Measurements from ENCODE around the gene MLLT1. TPM values are rescaled to one million over a fixed set of nuclear protein-coding genes. Genes with fewer than 3 reads are reported as not detected.
A peak's percentile ranks its signal among the peaks of the same experiment; 100 is the strongest.

Gene MLLT1
- total and polyA plus RNA-seq, 5 donors from 2014 or later = 0.45 to 35.6 (median 0.68) TPM

DNA sequence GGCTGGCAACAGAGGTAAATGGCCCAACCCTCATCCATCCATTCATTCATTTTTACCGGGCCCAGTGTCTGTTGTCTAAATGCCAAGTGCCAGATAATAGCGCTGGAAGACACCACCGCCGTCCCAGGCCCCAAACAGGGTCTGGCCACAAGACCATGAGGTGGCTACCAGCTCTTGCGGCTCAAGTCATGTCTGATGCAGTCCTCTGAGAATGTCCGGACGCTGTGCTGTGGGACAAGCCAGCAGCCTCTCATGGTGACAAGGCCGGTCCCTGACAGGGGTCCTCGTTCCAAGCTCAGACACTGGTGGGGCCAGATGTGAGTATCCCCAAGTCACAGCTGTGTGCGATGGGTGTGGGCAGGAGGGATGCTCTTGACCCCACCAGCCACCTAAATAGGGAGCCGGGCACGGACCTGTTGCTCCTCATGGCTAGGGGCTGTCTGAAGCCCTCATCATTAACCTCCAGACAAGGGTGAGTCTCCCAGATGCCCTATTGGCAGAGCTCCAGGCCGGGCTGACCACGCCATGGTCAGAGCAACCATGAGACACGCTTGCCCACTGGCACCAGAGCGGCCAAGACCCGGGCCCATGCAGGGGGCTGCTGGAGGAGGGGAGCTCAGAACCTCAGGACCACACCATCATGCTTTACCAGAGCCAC lies 58.4 kb downstream of the MLLT1 start:
- H3K27me3 Mint-ChIP-seq = no peaks in the 10 kb centered on the region
- H3K36me3 Mint-ChIP-seq = peaks cover 9% of the 10 kb centered on the region
- H3K27ac ChIP-seq (ENCODE audit: insufficient read depth, low read length, poor library complexity, severe bottlenecking) = no peak overlapping the region
- no peaks in the 10 kb centered on the region for H3K9me3 Mint-ChIP-seq
- H3K4me3 Mint-ChIP-seq = no peak overlapping the region
- no peak overlapping the region for H3K27ac Mint-ChIP-seq
- no peak for ATAC-seq (ENCODE audit: low read depth in 2 of 2)
- no peaks in the 10 kb centered on the region for H3K4me1 ChIP-seq (ENCODE audit: control insufficient read depth, insufficient read depth, low read length, poor library complexity, severe bottlenecking)
- peaks cover 0 to 3% (median 0%) of the 10 kb centered on the region in 4 donors for H3K4me1 Mint-ChIP-seq
- peaks cover 21% of the 10 kb centered on the region for H3K36me3 ChIP-seq (ENCODE audit: control insufficient read depth, insufficient read depth, low read length)
- no peak overlapping the region for H3K4me3 ChIP-seq (ENCODE audit: low read depth, low read length)
- no peaks in the 10 kb centered on the region for H3K27me3 ChIP-seq (ENCODE audit: control insufficient read depth, insufficient read depth, low read length)
- no peaks in the 10 kb centered on the region for H3K9me3 ChIP-seq (ENCODE audit: control insufficient read depth in 2 of 2, low read length in 2 of 2)
- no peak for DNase-seq

DNA sequence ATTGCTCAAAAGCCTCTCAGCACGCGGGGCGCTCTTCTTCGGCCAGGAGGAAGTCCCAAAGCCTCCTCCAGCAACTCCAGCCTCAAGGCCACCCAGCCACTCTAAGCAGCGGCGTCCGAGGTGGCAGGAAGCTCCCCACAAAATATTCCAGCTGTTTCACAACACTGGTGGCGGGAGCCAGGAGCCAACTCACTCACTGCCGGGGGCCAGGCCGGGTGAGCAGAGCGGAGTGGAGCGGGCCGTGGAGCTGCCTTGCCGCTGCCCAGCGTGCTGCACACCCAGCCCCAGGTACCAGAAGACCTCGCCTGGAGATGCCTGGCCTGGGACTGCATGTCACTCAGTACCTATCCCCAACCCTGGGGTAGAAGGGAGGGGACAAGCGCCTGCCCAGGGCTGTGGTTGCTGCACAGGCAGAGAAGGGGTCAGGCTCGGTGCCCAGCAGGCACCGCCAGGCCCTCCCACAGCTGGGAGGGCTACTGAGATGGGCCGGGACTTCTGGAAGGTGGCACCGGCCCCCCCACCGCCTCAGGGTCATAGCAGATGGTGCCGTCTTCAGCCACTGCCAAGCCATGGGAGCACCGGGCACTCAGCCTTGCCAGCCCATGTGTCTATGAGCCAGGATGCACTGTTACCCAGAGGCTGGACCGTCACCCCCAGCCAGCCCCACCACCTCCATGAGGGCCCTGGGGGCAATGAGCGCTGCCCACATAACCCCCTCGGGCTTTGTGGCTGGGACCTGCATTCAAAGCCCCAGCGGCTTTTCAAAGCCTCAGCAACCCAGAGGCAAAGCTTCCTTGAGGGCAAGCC lies 59.2 kb downstream of the MLLT1 start:
- DNase-seq (no peak), ATAC-seq (ENCODE audit: low read depth in 2 of 2) (no peak)
- Histone ChIP-seq H3K4me1 (ENCODE audit: control insufficient read depth, insufficient read depth, low read length, poor library complexity, severe bottlenecking) (no peaks in the 10 kb centered on the region), H3K9me3 (ENCODE audit: control insufficient read depth in 2 of 2, low read length in 2 of 2) (no peaks in the 10 kb centered on the region), H3K4me3 (ENCODE audit: low read depth, low read length) (no peak overlapping the region), H3K36me3 (ENCODE audit: control insufficient read depth, insufficient read depth, low read length) (peaks cover 14% of the 10 kb centered on the region), H3K27ac (ENCODE audit: insufficient read depth, low read length, poor library complexity, severe bottlenecking) (no peak overlapping the region), H3K27me3 (ENCODE audit: control insufficient read depth, insufficient read depth, low read length) (no peaks in the 10 kb centered on the region)
- no peaks in the 10 kb centered on the region for H3K9me3 Mint-ChIP-seq
- H3K27me3 Mint-ChIP-seq = no peaks in the 10 kb centered on the region
- H3K4me3 Mint-ChIP-seq = no peak overlapping the region
- peaks cover 0 to 3% (median 0%) of the 10 kb centered on the region in 4 donors for H3K4me1 Mint-ChIP-seq
- H3K36me3 Mint-ChIP-seq = peaks cover 6% of the 10 kb centered on the region
- H3K27ac Mint-ChIP-seq = no peak overlapping the region

DNA sequence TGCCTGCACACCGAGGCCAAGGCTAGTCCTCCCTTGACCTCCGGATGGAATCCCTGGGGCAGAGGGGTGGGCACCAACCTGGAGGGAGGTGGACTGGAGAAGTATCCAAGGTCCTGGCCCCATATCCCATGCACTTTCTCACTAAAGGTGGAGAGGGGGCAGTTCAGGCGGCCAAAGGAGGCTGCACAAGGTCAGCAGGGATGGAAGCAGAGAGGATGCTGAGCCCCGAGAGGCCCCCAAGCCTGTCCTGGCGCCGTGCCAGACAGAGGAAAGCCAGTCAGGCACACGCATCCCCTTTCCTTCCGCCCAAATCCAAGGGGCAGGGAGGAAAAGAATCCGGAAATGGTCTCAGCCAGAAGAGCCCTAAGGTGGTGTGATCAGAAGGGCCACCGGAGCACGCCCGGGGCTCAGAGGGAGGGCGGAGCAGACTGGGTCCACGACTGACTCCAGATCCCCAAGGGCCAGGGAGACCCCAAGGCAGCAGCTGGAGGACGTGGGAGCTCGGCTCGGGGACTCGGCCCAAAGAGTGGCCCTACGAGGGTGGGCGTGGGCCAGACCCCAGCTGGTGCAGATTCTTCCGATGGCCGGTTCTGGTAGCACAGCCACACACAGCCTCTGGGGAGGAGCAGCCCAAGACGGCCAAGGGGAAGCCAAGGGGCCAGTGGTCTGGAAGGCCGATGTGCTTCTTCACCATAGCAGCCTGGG lies 60.0 kb downstream of the MLLT1 start:
- H3K4me1 ChIP-seq (ENCODE audit: control insufficient read depth, insufficient read depth, low read length, poor library complexity, severe bottlenecking) = no peaks in the 10 kb centered on the region
- Mint-ChIP-seq H3K4me1 (peaks cover 0 to 3% (median 0%) of the 10 kb centered on the region in 4 donors), H3K27ac (no peak overlapping the region), H3K9me3 (no peaks in the 10 kb centered on the region), H3K27me3 (no peaks in the 10 kb centered on the region), H3K36me3 (peaks cover 3% of the 10 kb centered on the region), H3K4me3 (no peak overlapping the region)
- ATAC-seq (ENCODE audit: low read depth in 2 of 2) = no peak
- H3K27ac ChIP-seq (ENCODE audit: insufficient read depth, low read length, poor library complexity, severe bottlenecking) = no peak overlapping the region
- no peak overlapping the region for H3K4me3 ChIP-seq (ENCODE audit: low read depth, low read length)
- no peaks in the 10 kb centered on the region for H3K9me3 ChIP-seq (ENCODE audit: control insufficient read depth in 2 of 2, low read length in 2 of 2)
- no peak for DNase-seq
- H3K36me3 ChIP-seq (ENCODE audit: control insufficient read depth, insufficient read depth, low read length) = peaks cover 7% of the 10 kb centered on the region
- H3K27me3 ChIP-seq (ENCODE audit: control insufficient read depth, insufficient read depth, low read length) = no peaks in the 10 kb centered on the region

DNA sequence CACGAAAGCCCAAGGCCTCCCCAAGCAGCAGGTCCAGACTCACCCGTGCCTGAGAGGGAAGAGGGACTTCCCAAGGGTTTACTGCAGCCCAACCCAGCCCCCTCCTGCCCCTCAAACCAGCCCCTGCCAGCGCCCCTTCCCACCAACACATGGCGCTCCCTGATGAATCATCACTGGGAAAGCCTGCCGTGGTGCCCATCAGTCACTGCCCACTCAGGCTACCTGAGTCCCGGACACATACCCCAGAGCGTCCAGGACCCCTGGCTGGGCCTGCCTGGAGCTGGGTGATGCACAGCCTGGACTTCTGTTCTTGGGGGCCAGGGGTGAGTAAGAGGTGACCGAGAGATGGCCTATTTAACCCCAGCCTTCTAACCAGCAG lies 60.6 kb downstream of the MLLT1 start:
- peaks cover 0 to 3% (median 0%) of the 10 kb centered on the region in 4 donors for H3K4me1 Mint-ChIP-seq

DNA sequence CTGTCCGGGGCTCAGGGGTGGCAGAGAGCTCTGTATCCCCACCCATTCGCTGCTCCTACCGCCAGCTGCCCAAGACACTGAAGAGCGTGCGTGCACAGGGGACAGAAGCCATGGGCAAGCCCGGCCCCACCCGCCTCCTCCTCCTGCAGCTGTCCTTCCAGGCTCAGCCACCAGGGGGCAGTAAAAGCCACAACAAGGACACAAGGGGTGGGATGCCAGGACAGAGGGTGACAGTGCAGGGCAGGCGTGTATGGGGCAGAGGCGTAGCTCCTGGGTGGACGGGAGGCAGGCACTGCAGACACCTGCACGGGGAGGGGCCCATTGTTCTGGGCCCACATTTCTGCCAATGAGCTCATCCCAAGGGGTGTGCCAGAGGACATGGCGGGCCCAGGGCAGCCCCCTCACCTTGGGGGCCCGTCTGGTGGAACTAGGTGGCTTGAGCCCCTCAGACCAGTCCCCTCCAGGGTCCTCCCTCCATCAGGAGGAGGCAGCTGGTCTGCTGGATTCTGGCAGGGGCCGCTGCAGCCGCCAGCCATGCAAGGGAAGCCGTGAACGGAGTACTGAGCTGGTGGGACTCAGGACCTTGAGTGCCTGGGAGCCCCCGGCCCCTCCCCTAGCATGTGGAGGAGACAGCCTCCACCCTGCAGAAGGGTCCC lies 61.2 kb downstream of the MLLT1 start:
- Histone ChIP-seq H3K4me3 (ENCODE audit: low read depth, low read length) (no peak overlapping the region), H3K27ac (ENCODE audit: insufficient read depth, low read length, poor library complexity, severe bottlenecking) (no peak overlapping the region), H3K36me3 (ENCODE audit: control insufficient read depth, insufficient read depth, low read length) (peaks cover 7% of the 10 kb centered on the region), H3K27me3 (ENCODE audit: control insufficient read depth, insufficient read depth, low read length) (no peaks in the 10 kb centered on the region), H3K4me1 (ENCODE audit: control insufficient read depth, insufficient read depth, low read length, poor library complexity, severe bottlenecking) (no peaks in the 10 kb centered on the region), H3K9me3 (ENCODE audit: control insufficient read depth in 2 of 2, low read length in 2 of 2) (no peaks in the 10 kb centered on the region)
- Mint-ChIP-seq H3K27ac (no peak overlapping the region), H3K9me3 (no peaks in the 10 kb centered on the region), H3K27me3 (no peaks in the 10 kb centered on the region), H3K36me3 (peaks cover 3% of the 10 kb centered on the region), H3K4me3 (no peak overlapping the region), H3K4me1 (peaks cover 0 to 3% (median 0%) of the 10 kb centered on the region in 4 donors)
- peak; percentile 55 to 79 for ATAC-seq (ENCODE audit: low read depth in 2 of 2)
- peak; percentile 67 to 82 (median 74) for DNase-seq

More for the DNA sequence above, 60.6 kb downstream of the MLLT1 start:
- Histone ChIP-seq H3K4me1 (ENCODE audit: control insufficient read depth, insufficient read depth, low read length, poor library complexity, severe bottlenecking) (no peaks in the 10 kb centered on the region), H3K36me3 (ENCODE audit: control insufficient read depth, insufficient read depth, low read length) (peaks cover 7% of the 10 kb centered on the region), H3K9me3 (ENCODE audit: control insufficient read depth in 2 of 2, low read length in 2 of 2) (no peaks in the 10 kb centered on the region), H3K4me3 (ENCODE audit: low read depth, low read length) (no peak overlapping the region), H3K27me3 (ENCODE audit: control insufficient read depth, insufficient read depth, low read length) (no peaks in the 10 kb centered on the region), H3K27ac (ENCODE audit: insufficient read depth, low read length, poor library complexity, severe bottlenecking) (no peak overlapping the region)
- H3K27me3 Mint-ChIP-seq = no peaks in the 10 kb centered on the region
- no peak overlapping the region for H3K27ac Mint-ChIP-seq
- H3K36me3 Mint-ChIP-seq = peaks cover 3% of the 10 kb centered on the region
- H3K4me3 Mint-ChIP-seq = no peak overlapping the region
- no peak for ATAC-seq (ENCODE audit: low read depth in 2 of 2)
- H3K9me3 Mint-ChIP-seq = no peaks in the 10 kb centered on the region
- no peak for DNase-seq

DNA sequence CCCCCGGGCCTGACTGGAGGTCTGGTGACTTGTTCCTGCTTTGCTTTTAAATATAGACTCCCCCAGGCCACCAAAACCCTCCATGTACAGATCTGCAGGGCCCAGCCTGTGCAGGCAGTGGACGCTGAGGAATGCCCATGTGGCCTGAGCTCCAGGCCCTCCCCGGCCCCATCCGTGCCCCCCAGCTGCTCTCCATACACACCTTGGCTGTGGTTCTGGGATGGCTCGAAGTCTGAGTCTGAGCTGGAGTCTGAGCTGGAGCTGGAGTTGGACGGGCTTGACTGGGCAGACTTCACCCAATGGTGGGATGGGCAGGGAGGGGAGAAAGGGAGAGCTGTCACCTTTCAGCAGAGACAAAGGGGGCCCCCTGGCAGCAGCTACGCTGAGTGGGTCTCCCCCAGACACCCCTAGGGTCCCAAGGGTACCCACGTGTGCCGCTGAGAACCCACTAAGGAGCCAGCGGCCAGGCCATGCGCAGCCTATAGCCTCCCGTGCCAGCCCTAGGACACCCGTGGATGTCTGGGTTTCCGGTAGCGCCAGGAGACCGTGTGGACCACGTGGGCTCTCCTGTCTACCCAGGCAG lies 61.9 kb downstream of the MLLT1 start:
- Mint-ChIP-seq H3K36me3 (peaks cover 3% of the 10 kb centered on the region), H3K4me3 (no peak overlapping the region), H3K27me3 (no peaks in the 10 kb centered on the region), H3K9me3 (no peaks in the 10 kb centered on the region), H3K27ac (no peak overlapping the region), H3K4me1 (peaks cover 0 to 3% (median 0%) of the 10 kb centered on the region in 4 donors)
- DNase-seq = no peak
- Histone ChIP-seq H3K9me3 (ENCODE audit: control insufficient read depth in 2 of 2, low read length in 2 of 2) (no peaks in the 10 kb centered on the region), H3K4me3 (ENCODE audit: low read depth, low read length) (no peak overlapping the region), H3K27ac (ENCODE audit: insufficient read depth, low read length, poor library complexity, severe bottlenecking) (no peak overlapping the region), H3K4me1 (ENCODE audit: control insufficient read depth, insufficient read depth, low read length, poor library complexity, severe bottlenecking) (no peaks in the 10 kb centered on the region), H3K27me3 (ENCODE audit: control insufficient read depth, insufficient read depth, low read length) (no peaks in the 10 kb centered on the region), H3K36me3 (ENCODE audit: control insufficient read depth, insufficient read depth, low read length) (peaks cover 3% of the 10 kb centered on the region)
- no peak for ATAC-seq (ENCODE audit: low read depth in 2 of 2)

DNA sequence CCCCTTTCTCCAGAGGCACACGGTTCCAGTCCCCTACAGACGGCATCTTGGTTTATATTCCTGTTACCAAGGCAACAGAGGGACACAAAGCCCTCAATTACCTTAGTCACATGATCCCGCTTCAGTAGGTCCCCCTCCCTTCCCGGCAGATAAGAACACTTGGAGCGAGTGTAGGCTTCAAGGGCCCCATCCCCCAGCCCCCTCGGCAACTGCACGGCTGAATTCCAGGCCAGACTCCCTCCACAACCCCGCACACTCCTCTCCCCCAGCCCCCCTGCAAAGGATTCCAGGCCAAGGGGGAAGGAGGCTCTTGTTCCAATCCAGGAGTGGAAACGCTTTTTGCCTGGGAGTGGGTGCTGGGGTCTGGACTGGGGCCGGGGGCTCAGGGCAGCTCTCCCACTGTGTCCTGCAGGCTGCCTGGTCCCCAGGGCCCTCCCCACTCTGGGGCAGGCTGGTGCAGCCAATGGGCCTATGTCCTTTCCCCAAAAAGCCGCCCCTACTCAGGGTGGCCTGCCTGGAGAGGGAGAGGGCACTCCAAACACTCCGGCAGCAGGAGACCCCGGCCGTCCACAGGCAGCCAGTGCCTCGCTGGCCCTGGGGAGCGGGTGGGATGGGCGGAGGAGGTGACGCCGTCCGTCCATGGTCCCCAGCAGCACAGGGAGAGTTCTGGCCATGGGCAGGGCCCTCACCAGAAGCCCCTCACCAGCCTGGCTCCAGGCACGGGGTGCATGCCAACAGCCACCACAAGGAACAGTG lies 62.6 kb downstream of the MLLT1 start:
- ATAC-seq (ENCODE audit: low read depth in 2 of 2) = no peak
- H3K36me3 ChIP-seq (ENCODE audit: control insufficient read depth, insufficient read depth, low read length) = peaks cover 3% of the 10 kb centered on the region
- no peak for DNase-seq

More for the DNA sequence above, 62.6 kb downstream of the MLLT1 start:
- Histone ChIP-seq H3K27ac (ENCODE audit: insufficient read depth, low read length, poor library complexity, severe bottlenecking) (no peak overlapping the region), H3K4me3 (ENCODE audit: low read depth, low read length) (no peak overlapping the region), H3K9me3 (ENCODE audit: control insufficient read depth in 2 of 2, low read length in 2 of 2) (no peaks in the 10 kb centered on the region), H3K4me1 (ENCODE audit: control insufficient read depth, insufficient read depth, low read length, poor library complexity, severe bottlenecking) (no peaks in the 10 kb centered on the region), H3K27me3 (ENCODE audit: control insufficient read depth, insufficient read depth, low read length) (no peaks in the 10 kb centered on the region)
- Mint-ChIP-seq H3K9me3 (no peaks in the 10 kb centered on the region), H3K4me1 (peaks cover 0 to 3% (median 0%) of the 10 kb centered on the region in 4 donors), H3K4me3 (no peak overlapping the region), H3K27ac (no peak overlapping the region), H3K36me3 (peaks cover 5% of the 10 kb centered on the region), H3K27me3 (no peaks in the 10 kb centered on the region)
